Activated T-helper 17 cell treated with anti-CD3 and anti-CD28 coated beads, Interleukin-2, amount 50 U/mL, for 72 hours (primary cell): ENCODE data around the gene SH3BP2. TPM values are rescaled to one million over a fixed set of nuclear protein-coding genes. Genes with fewer than 3 reads are reported as not detected.
"Not testable (repeated sequence)": the region's sequence is repeated elsewhere in the genome, so short reads cannot be mapped to it uniquely, and the experiment has no call there.

Source experiments
- ATAC-seq: fragments of 150-1000 bp; cut with Tn5 transposase; replicated peaks from 2 replicates; pipeline ENCODE4 v1.10.0; 2021; ENCODE audit warnings: mild to moderate bottlenecking, moderate library complexity
- H3K27ac Mint-ChIP-seq: one replicate; pipeline ENCODE4 v1.8.0; 2022; ENCODE audit warnings: mixed read lengths
- H3K27me3 Mint-ChIP-seq: one replicate; pipeline ENCODE4 v1.8.0; 2022; ENCODE audit warnings: mixed read lengths
- H3K36me3 Mint-ChIP-seq: one replicate; pipeline ENCODE4 v1.8.0; 2022; ENCODE audit warnings: low read depth, mild to moderate bottlenecking, mixed read lengths
- H3K4me1 Mint-ChIP-seq: one replicate; pipeline ENCODE4 v1.8.0; 2022; ENCODE audit warnings: mixed read lengths
- H3K4me3 Mint-ChIP-seq: one replicate; pipeline ENCODE4 v1.8.0; 2022; ENCODE audit warnings: mild to moderate bottlenecking, mixed read lengths
- H3K9me3 Mint-ChIP-seq: one replicate; pipeline ENCODE4 v1.8.0; 2022; ENCODE audit warnings: mixed read lengths
- total RNA-seq, 2 donors: library from RNA; stranded (reverse); gene quantifications; one replicate each; pipeline ENCODE4 v1.2.3, GENCODE V29; 2022

SH3BP2 gene
- total RNA-seq, 2 donors from 2014 or later, result 83.5 to 122 TPM

DNA sequence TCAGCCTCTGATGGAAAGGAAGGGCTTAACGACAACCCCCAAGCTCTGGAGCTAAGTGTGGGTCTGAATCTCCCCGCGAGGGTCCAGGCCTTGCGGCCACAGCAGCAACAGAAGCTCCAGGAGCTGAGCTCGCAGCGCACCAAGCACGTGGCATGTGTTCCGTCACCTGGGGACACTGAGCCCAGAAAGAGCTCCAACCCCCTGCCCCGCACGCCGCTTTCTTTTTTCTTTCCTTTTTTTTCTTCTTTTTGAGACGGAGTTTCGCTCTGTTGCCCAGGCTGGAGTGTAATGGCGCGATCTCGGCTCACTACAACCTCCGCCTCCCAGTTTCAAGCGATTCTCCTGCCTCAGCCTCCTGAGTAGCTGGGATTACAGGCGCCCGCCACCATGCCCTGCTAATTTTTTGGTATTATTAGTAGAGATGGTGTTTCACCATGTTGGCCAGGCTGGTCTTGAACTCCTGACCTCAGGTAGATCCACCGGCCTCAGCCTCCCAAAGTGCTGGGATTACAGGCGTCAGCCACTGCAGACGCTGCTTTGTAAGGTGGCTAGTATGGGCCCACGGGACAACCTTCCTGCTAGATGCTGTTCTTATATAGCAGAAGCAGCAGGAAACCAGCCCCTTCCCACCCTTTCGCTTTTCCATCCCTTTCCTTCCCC is 36.1 kb upstream of the SH3BP2 start:
- Mint-ChIP-seq H3K9me3 (no peaks in the 10 kb centered on the region), H3K27me3 (no peaks in the 10 kb centered on the region), H3K4me1 (peaks cover 21% of the 10 kb centered on the region), H3K27ac (peak overlapping the region; percentile 50), H3K4me3 (peak overlapping the region; percentile 89), H3K36me3 (peaks cover 36% of the 10 kb centered on the region)
- ATAC-seq, result no peak

DNA sequence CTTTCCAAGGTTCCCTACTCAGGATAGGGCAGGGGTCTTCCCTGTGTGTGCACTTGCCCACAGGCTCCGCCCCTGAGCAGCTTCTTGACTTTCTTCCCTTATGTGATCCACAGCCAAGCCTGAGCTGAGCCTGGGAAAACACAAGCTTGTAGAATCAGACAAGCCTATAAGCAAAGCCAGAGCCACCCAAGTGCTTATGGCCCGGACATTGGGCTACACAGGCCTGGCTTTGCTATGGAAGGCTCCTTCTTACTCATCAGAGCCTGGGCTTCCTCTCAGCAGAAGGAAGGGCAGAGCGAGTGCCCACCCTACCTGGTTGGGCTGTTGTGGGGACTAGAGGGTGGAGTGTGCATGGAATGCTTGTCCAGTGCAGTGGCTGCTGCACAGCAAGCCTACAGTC is 35.5 kb upstream of the SH3BP2 start:
- Mint-ChIP-seq H3K9me3 (no peaks in the 10 kb centered on the region), H3K4me1 (peaks cover 22% of the 10 kb centered on the region), H3K36me3 (peaks cover 30% of the 10 kb centered on the region), H3K4me3 (peak overlapping the region; percentile 89), H3K27me3 (no peaks in the 10 kb centered on the region), H3K27ac (peak overlapping the region; percentile 50)
- no peak for ATAC-seq

GRCh38 chr4:2761035-2761923 is 31.6 kb upstream of the SH3BP2 start:
- peak; percentile 32 for ATAC-seq
- no peak overlapping the region for H3K27ac Mint-ChIP-seq
- H3K4me1 Mint-ChIP-seq, result peaks cover 5% of the 10 kb centered on the region
- H3K36me3 Mint-ChIP-seq, result no peaks in the 10 kb centered on the region
- no peak overlapping the region for H3K4me3 Mint-ChIP-seq
- H3K27me3 Mint-ChIP-seq, result no peaks in the 10 kb centered on the region
- no peaks in the 10 kb centered on the region for H3K9me3 Mint-ChIP-seq

GRCh38 chr4:2762048-2762447 is 30.8 kb upstream of the SH3BP2 start:
- Mint-ChIP-seq H3K36me3 (no peaks in the 10 kb centered on the region), H3K4me1 (peaks cover 5% of the 10 kb centered on the region), H3K27me3 (no peaks in the 10 kb centered on the region), H3K27ac (no peak overlapping the region), H3K9me3 (no peaks in the 10 kb centered on the region), H3K4me3 (no peak overlapping the region)
- ATAC-seq, result no peak

- not testable (repeated sequence) for H3K27me3 Mint-ChIP-seq, H3K36me3 Mint-ChIP-seq, ATAC-seq, H3K9me3 Mint-ChIP-seq, H3K4me3 Mint-ChIP-seq, H3K4me1 Mint-ChIP-seq, H3K27ac Mint-ChIP-seq
Observed at GRCh38 chr4:2762486-2763370, 30.2 kb upstream of the SH3BP2 start.

DNA sequence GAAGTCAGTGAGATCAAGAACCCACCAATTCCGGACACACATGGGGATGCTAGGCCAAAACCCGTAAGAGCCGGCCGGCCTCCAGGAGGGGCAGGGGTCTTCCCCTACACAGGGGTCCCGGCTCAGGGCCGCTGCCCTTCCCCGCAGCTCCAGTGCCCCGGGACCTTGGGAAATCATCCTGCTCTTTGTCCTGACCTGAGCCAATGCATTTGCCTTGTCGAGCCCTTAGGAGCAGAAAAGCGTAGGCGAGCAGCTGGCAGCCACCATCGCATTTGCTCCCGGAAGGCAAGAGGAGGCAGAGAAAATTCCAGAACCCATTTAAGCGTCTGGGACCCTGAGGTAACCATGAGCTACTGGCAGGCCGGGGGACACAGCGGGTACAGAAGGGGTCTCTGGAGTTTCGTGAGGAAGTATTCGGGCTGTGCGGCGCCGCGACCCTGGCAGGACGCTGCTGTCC is 29.3 kb upstream of the SH3BP2 start:
- Mint-ChIP-seq H3K9me3 (no peaks in the 10 kb centered on the region), H3K4me3 (peak overlapping the region; percentile 67), H3K36me3 (no peaks in the 10 kb centered on the region), H3K27ac (no peak overlapping the region), H3K4me1 (peaks cover 5% of the 10 kb centered on the region), H3K27me3 (no peaks in the 10 kb centered on the region)
- no peak for ATAC-seq

DNA sequence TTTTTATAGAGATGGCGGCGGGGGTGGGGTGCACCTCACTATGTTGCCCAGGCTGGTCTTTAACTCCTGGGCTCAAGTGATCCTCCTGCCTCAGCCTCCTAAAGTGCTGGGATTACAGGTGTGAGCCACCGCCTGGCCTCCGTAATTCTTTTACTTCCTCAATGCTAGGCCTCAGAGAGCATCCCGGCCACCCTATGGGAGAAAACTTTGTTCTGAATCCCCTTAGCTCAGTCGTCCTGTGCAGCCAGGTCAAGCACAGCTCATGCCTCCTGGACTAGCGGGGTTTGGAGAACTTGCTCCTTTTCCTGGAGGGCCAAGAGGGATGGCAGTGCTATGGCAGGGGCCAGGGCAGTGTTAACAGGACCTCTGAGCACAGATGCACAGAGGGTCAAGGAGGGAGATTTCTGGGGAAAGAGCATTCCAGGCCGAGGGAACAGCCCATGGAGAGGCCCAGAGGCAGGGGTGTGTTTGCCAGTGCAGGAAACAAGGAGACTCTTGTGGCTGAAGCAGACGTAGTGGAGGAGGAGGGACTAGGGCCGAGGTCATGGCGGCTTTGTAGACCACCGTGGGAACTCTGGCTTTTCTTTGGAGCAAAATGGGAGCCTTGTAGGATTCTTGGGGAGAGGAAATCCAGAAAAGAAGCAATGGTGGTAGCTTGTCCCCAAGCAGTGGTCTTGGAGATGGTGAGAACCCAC is 26.9 kb upstream of the SH3BP2 start:
- Mint-ChIP-seq H3K9me3 (no peaks in the 10 kb centered on the region), H3K4me3 (no peak overlapping the region), H3K4me1 (peaks cover 11% of the 10 kb centered on the region), H3K27ac (no peak overlapping the region), H3K36me3 (no peaks in the 10 kb centered on the region), H3K27me3 (no peaks in the 10 kb centered on the region)
- ATAC-seq, result no peak

GRCh38 chr4:2767046-2767704 is 25.7 kb upstream of the SH3BP2 start:
- Mint-ChIP-seq H3K9me3 (no peaks in the 10 kb centered on the region), H3K27ac (no peak overlapping the region), H3K4me3 (no peak overlapping the region), H3K4me1 (peaks cover 12% of the 10 kb centered on the region), H3K36me3 (no peaks in the 10 kb centered on the region), H3K27me3 (no peaks in the 10 kb centered on the region)
- no peak for ATAC-seq

DNA sequence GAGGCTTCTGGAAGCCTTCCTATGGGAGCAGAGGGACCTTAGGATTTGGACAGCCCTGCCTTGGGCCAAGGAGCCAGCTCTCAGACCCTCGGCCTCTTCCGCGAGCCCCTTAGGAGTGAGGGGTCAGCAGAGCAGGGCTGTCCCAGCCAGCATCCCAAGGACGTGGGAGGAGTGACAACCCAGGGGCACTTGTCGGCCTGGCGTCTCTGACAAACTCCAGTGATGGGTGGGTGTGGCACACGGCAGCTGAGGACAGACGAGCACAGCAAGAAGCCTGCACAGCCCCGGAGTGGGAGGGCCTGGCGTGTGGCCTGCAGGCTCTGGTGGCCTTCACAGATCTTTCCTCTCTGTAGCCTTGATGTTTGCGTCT is 25.2 kb upstream of the SH3BP2 start:
- no peak for ATAC-seq
- Mint-ChIP-seq H3K27me3 (no peaks in the 10 kb centered on the region), H3K36me3 (no peaks in the 10 kb centered on the region), H3K9me3 (no peaks in the 10 kb centered on the region), H3K27ac (no peak overlapping the region), H3K4me1 (peaks cover 12% of the 10 kb centered on the region), H3K4me3 (no peak overlapping the region)

GRCh38 chr4:2768124-2768523 is 24.8 kb upstream of the SH3BP2 start:
- no peak for ATAC-seq
- Mint-ChIP-seq H3K27ac (no peak overlapping the region), H3K9me3 (no peaks in the 10 kb centered on the region), H3K4me3 (no peak overlapping the region), H3K4me1 (peaks cover 12% of the 10 kb centered on the region), H3K27me3 (no peaks in the 10 kb centered on the region), H3K36me3 (no peaks in the 10 kb centered on the region)

GRCh38 chr4:2768921-2769336 is 24.0 kb upstream of the SH3BP2 start:
- Mint-ChIP-seq H3K4me3 (peak overlapping the region; percentile 23), H3K4me1 (peaks cover 12% of the 10 kb centered on the region), H3K27me3 (no peaks in the 10 kb centered on the region), H3K27ac (peak overlapping the region; percentile 52), H3K36me3 (no peaks in the 10 kb centered on the region), H3K9me3 (no peaks in the 10 kb centered on the region)
- ATAC-seq, result no peak

DNA sequence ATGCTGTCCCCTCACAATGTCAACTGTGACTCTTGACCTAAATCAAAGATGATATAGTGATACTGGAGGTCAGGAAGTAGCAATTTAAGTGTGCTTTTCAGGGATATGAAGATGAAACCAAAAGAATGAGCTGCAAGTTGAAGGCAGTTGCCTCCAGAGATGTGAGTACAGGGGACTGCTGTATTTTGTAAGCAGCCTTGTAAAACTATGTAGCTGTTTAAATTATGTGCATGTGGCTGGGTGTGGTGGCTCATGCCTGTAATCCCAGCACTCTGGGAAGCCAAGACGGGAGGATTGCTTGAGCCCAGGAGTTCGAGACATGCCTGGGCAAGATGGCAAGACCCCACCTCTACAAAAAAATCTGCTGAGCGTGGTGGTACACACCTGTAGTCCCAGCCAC is 21.6 kb upstream of the SH3BP2 start:
- peaks cover 12% of the 10 kb centered on the region for H3K4me1 Mint-ChIP-seq
- ATAC-seq, result peak; percentile 57
- H3K27ac Mint-ChIP-seq, result peak overlapping the region; percentile 87
- no peaks in the 10 kb centered on the region for H3K27me3 Mint-ChIP-seq
- no peaks in the 10 kb centered on the region for H3K36me3 Mint-ChIP-seq
- H3K4me3 Mint-ChIP-seq, result peak overlapping the region; percentile 65
- H3K9me3 Mint-ChIP-seq, result no peaks in the 10 kb centered on the region

GRCh38 chr4:2780643-2781042 is 12.2 kb upstream of the SH3BP2 start:
- not testable (repeated sequence) for H3K27ac Mint-ChIP-seq, ATAC-seq, H3K27me3 Mint-ChIP-seq, H3K4me3 Mint-ChIP-seq, H3K9me3 Mint-ChIP-seq, H3K36me3 Mint-ChIP-seq, H3K4me1 Mint-ChIP-seq
